ENCODE results near the gene TARM1. TPM values are rescaled to one million over a fixed set of nuclear protein-coding genes. Genes with fewer than 3 reads are reported as not detected.
A peak's percentile ranks its signal among the peaks of the same experiment; 100 is the strongest.
"Not testable (repeated sequence)": the region's sequence is repeated elsewhere in the genome, so short reads cannot be mapped to it uniquely, and the experiment has no call there.

Gene TARM1
- total RNA-seq, 3 donors from 2014 or later (not counting 1 experiment from before 2014, with no cell fraction given) = not detected

- Mint-ChIP-seq H3K27ac (peak within 1 kb of the TSS; percentile 39 to 80), H3K4me3 (peak within 1 kb of the TSS; percentile 97), H3K27me3 (ENCODE audit: low read depth in 2 of 2) (peaks cover 0 to 6% of the 10 kb centered on the region in 2 donors), H3K36me3 (no peaks in the 10 kb centered on the region), H3K9me3 (no peaks in the 10 kb centered on the region), H3K4me1 (peaks cover 24 to 36% of the 10 kb centered on the region in 2 donors)
- intact Hi-C loops (cut with micrococcal nuclease) = no loop called here
- ATAC-seq (no peak), DNase-seq (no peak)
- peaks cover 28% of the 10 kb centered on the region for H3K4me1 ChIP-seq (ENCODE audit: control insufficient read depth, insufficient read depth, low read length)
- no peak for TF ChIP-seq CTCF (IDR thresholded peaks at IDR 0.05)
- H3K27me3 ChIP-seq (ENCODE audit: control insufficient read depth, insufficient read depth, low read length) = no peaks in the 10 kb centered on the region
- H3K4me3 ChIP-seq (ENCODE audit: low read length) = no peak within 1 kb of the TSS
- no peak within 1 kb of the TSS for H3K27ac ChIP-seq (ENCODE audit: low read length)
- no peaks in the 10 kb centered on the region for H3K9me3 ChIP-seq (ENCODE audit: control insufficient read depth, insufficient read depth, low read length)
- peaks cover 3% of the 10 kb centered on the region for H3K36me3 ChIP-seq (ENCODE audit: control insufficient read depth, insufficient read depth, low read length)
- WGBS (ENCODE audit: insufficient coverage) = 51% methylated on average over 5 of the region's 5 CpGs
Measured at GRCh38 chr19:54100561-54100960, 19.4 kb upstream of the TARM1 start, which contains the start of gene OSCAR. TSS of gene OSCAR (minus strand) at chr19:54100803. CDS start at chr19:54100792, 11 bp downstream.

- 95% methylated on average over 9 of the region's 9 CpGs for WGBS (ENCODE audit: insufficient coverage)
- H3K9me3 ChIP-seq (ENCODE audit: control insufficient read depth, insufficient read depth, low read length); H3K36me3 Mint-ChIP-seq; H3K27ac ChIP-seq (ENCODE audit: low read length); H3K36me3 ChIP-seq (ENCODE audit: control insufficient read depth, insufficient read depth, low read length); H3K27me3 ChIP-seq (ENCODE audit: control insufficient read depth, insufficient read depth, low read length); H3K27me3 Mint-ChIP-seq (ENCODE audit: low read depth in 2 of 2); DNase-seq; ATAC-seq; H3K4me3 ChIP-seq (ENCODE audit: low read length); H3K9me3 Mint-ChIP-seq; intact Hi-C loops (cut with micrococcal nuclease); H3K4me3 Mint-ChIP-seq; H3K27ac Mint-ChIP-seq: not testable (repeated sequence)
- peaks cover 24 to 37% of the 10 kb centered on the region in 2 donors for H3K4me1 Mint-ChIP-seq
- H3K4me1 ChIP-seq (ENCODE audit: control insufficient read depth, insufficient read depth, low read length) = peaks cover 34% of the 10 kb centered on the region
Measured at GRCh38 chr19:54099903-54100255, 18.7 kb upstream of the TARM1 start.

GRCh38 chr19:54099190-54099902 is 18.2 kb upstream of the TARM1 start:
- peaks cover 0 to 6% of the 10 kb centered on the region in 2 donors for H3K27me3 Mint-ChIP-seq (ENCODE audit: low read depth in 2 of 2)
- no peak overlapping the region for H3K27ac Mint-ChIP-seq
- peaks cover 34% of the 10 kb centered on the region for H3K4me1 ChIP-seq (ENCODE audit: control insufficient read depth, insufficient read depth, low read length)
- intact Hi-C loops (cut with micrococcal nuclease) = no loop called here
- peaks cover 3% of the 10 kb centered on the region for H3K27me3 ChIP-seq (ENCODE audit: control insufficient read depth, insufficient read depth, low read length)
- TF ChIP-seq CTCF (IDR thresholded peaks at IDR 0.05) = no peak
- ATAC-seq (no peak), DNase-seq (no peak)
- H3K9me3 Mint-ChIP-seq = no peaks in the 10 kb centered on the region
- H3K9me3 ChIP-seq (ENCODE audit: control insufficient read depth, insufficient read depth, low read length) = no peaks in the 10 kb centered on the region
- no peak overlapping the region for H3K27ac ChIP-seq (ENCODE audit: low read length)
- H3K36me3 Mint-ChIP-seq = no peaks in the 10 kb centered on the region
- WGBS (ENCODE audit: insufficient coverage) = 92% methylated on average over 10 of the region's 12 CpGs
- H3K4me1 Mint-ChIP-seq = peaks cover 27 to 37% of the 10 kb centered on the region in 2 donors
- H3K4me3 ChIP-seq (ENCODE audit: low read length) = no peak overlapping the region
- H3K4me3 Mint-ChIP-seq = no peak overlapping the region
- no peaks in the 10 kb centered on the region for H3K36me3 ChIP-seq (ENCODE audit: control insufficient read depth, insufficient read depth, low read length)

- H3K4me1 ChIP-seq (ENCODE audit: control insufficient read depth, insufficient read depth, low read length) = peaks cover 20% of the 10 kb centered on the region
- peak overlapping the region; percentile 98 for H3K4me3 Mint-ChIP-seq
- intact Hi-C loops (cut with micrococcal nuclease) = no loop called here
- H3K4me1 Mint-ChIP-seq = peaks cover 17 to 23% of the 10 kb centered on the region in 2 donors
- peaks cover 4% of the 10 kb centered on the region for H3K27me3 ChIP-seq (ENCODE audit: control insufficient read depth, insufficient read depth, low read length)
- peak in 1 of 2 donors; percentile 59 for DNase-seq
- WGBS (ENCODE audit: insufficient coverage) = 13% methylated on average over 14 of the region's 14 CpGs
- TF ChIP-seq CTCF (IDR thresholded peaks at IDR 0.05) = no peak
- H3K27ac Mint-ChIP-seq = peak overlapping the region; percentile 92 to 93
- peak; percentile 34 to 58 (median 41) for ATAC-seq
- no peaks in the 10 kb centered on the region for H3K36me3 ChIP-seq (ENCODE audit: control insufficient read depth, insufficient read depth, low read length)
- peaks cover 0 to 11% of the 10 kb centered on the region in 2 donors for H3K27me3 Mint-ChIP-seq (ENCODE audit: low read depth in 2 of 2)
- H3K9me3 Mint-ChIP-seq = no peaks in the 10 kb centered on the region
- no peak overlapping the region for H3K4me3 ChIP-seq (ENCODE audit: low read length)
- no peaks in the 10 kb centered on the region for H3K9me3 ChIP-seq (ENCODE audit: control insufficient read depth, insufficient read depth, low read length)
- H3K36me3 Mint-ChIP-seq = no peaks in the 10 kb centered on the region
- H3K27ac ChIP-seq (ENCODE audit: low read length) = peak overlapping the region; percentile 58
Measured at GRCh38 chr19:54096617-54097106, 15.5 kb upstream of the TARM1 start.

GRCh38 chr19:54095859-54096616 is 14.9 kb upstream of the TARM1 start:
- Histone ChIP-seq H3K27ac (ENCODE audit: low read length) (peak overlapping the region; percentile 58), H3K4me3 (ENCODE audit: low read length) (peak overlapping the region; percentile 26), H3K4me1 (ENCODE audit: control insufficient read depth, insufficient read depth, low read length) (peaks cover 20% of the 10 kb centered on the region)
- H3K27me3 ChIP-seq (ENCODE audit: control insufficient read depth, insufficient read depth, low read length); H3K36me3 ChIP-seq (ENCODE audit: control insufficient read depth, insufficient read depth, low read length); H3K36me3 Mint-ChIP-seq; intact Hi-C loops (cut with micrococcal nuclease); H3K9me3 ChIP-seq (ENCODE audit: control insufficient read depth, insufficient read depth, low read length); H3K9me3 Mint-ChIP-seq: not testable (repeated sequence)
- Mint-ChIP-seq H3K4me3 (peak overlapping the region; percentile 98), H3K4me1 (peaks cover 17 to 19% of the 10 kb centered on the region in 2 donors), H3K27ac (peak overlapping the region; percentile 92 to 93), H3K27me3 (ENCODE audit: low read depth in 2 of 2) (peaks cover 0 to 11% of the 10 kb centered on the region in 2 donors)
- peak; percentile 57 to 76 for DNase-seq
- under 1% methylated on average over 46 of the region's 46 CpGs for WGBS (ENCODE audit: insufficient coverage)
- peak; percentile 85 to 87 (median 86) for ATAC-seq

All from natural killer cell (primary cell).